HCT116 (cell line): ENCODE results near the gene CAMK2G.

Experiments
- CBX3 ChIP-seq: IDR thresholded peaks from 2 replicates; pipeline ENCODE4 v1.6.1; 2012; ENCODE audit warnings: low read depth
- CTCF ChIP-seq, 3 experiments: fragments of 200-600 bp in 1 of 3; sonication (generic) in 1 of 3; IDR thresholded peaks in 2 of 3; conservative IDR thresholded peaks in 1 of 3; 2 replicates each; pipeline ENCODE4 v1.5.1; 2012 to 2017; ENCODE audit warnings: low read depth in 2 of 3, low read length in 2 of 3, antibody characterized with exemption in 1 of 3, borderline replicate concordance in 1 of 3, control low read depth in 1 of 3, mild to moderate bottlenecking in 1 of 3, mixed read lengths in 1 of 3, mixed run types in 1 of 3, moderate library complexity in 1 of 3; ENCODE audit not compliant: insufficient read depth in 1 of 3
- EGR1 ChIP-seq: IDR thresholded peaks from 2 replicates; pipeline ENCODE4 v1.6.1; 2012; ENCODE audit warnings: low read depth
- ELF1 ChIP-seq: IDR thresholded peaks from 2 replicates; pipeline ENCODE4 v1.6.1; 2012; ENCODE audit warnings: low read depth, borderline replicate concordance
- EZH2 ChIP-seq: fragments of 200-600 bp; sonication (generic); IDR thresholded peaks from 2 replicates; pipeline ENCODE4 v1.6.1; 2017; ENCODE audit warnings: antibody characterized with exemption, mixed run types
- EZH2phosphoT487 ChIP-seq: fragments of 200-600 bp; IDR thresholded peaks from 2 replicates; pipeline ENCODE4 v1.6.1; 2018; ENCODE audit warnings: antibody characterized with exemption, borderline replicate concordance
- JUND ChIP-seq: IDR thresholded peaks from 2 replicates; pipeline ENCODE4 v1.6.1; 2012
- MAX ChIP-seq: IDR thresholded peaks from 2 replicates; pipeline ENCODE4 v1.6.1; 2012
- POLR2A ChIP-seq: IDR thresholded peaks from 2 replicates; pipeline ENCODE4 v1.7.0; 2011; ENCODE audit warnings: borderline replicate concordance; ENCODE audit not compliant: insufficient read depth, insufficient read length; ENCODE audit errors: extremely low read depth
- RAD21 ChIP-seq: IDR thresholded peaks from 2 replicates; pipeline ENCODE4 v1.6.1; 2012; ENCODE audit warnings: low read depth, mild to moderate bottlenecking
- REST ChIP-seq: IDR thresholded peaks from 2 replicates; pipeline ENCODE4 v1.6.1; 2012; ENCODE audit warnings: low read depth
- SP1 ChIP-seq: IDR thresholded peaks from 2 replicates; pipeline ENCODE4 v1.6.1; 2012; ENCODE audit warnings: low read depth
- TCF7L2 ChIP-seq: IDR thresholded peaks from 2 replicates; pipeline ENCODE4 v1.7.0; 2011; ENCODE audit warnings: borderline replicate concordance, inconsistent platforms; ENCODE audit not compliant: insufficient read depth, insufficient read length; ENCODE audit errors: extremely low read depth
- ZBTB33 ChIP-seq: IDR thresholded peaks from 2 replicates; pipeline ENCODE4 v1.6.1; 2011; ENCODE audit warnings: mild to moderate bottlenecking, low read length, moderate library complexity; ENCODE audit not compliant: insufficient replicate concordance; ENCODE audit errors: extremely low read depth

- TF ChIP-seq POLR2A (no peak), SP1 (peak; percentile 8; the same call in 1 of the 2 replicates), EZH2 (no peak), CBX3 (no peak), CTCF (IDR thresholded peaks at IDR 0.05 in 2 of 3, conservative IDR thresholded peaks at IDR 0.05 in 1 of 3; ENCODE audit: borderline replicate concordance in 1 of 3, insufficient read depth in 1 of 3, low read depth in 2 of 3, low read length in 2 of 3) (no peak), REST (no peak), EGR1 (no peak), RAD21 (no peak), ZBTB33 (no peak), EZH2phosphoT487 (no peak), TCF7L2 (no peak), ELF1 (no peak), JUND (no peak), MAX (no peak)
Observed at GRCh38 chr10:73876157-73876556, 1.8 kb upstream of the CAMK2G start.
